Gastrocnemius medialis (tissue), 4 donors: ENCODE measurements around the gene LGALS9.
"Not testable (repeated sequence)": the region's sequence is repeated elsewhere in the genome, so short reads cannot be mapped to it uniquely, and the experiment has no call there.

Experiments used
- POLR2A ChIP-seq, 2 donors: fragments of 450-650 bp; IDR thresholded peaks; one replicate each; pipeline ENCODE4 v1.6.1; 2017; ENCODE audit warnings: antibody characterized with exemption in 2 of 2, mild to moderate bottlenecking in 2 of 2, moderate library complexity in 2 of 2
- TF ChIP-seq, protein P1 (sequence below), 5 experiments: fragments of 450-650 bp in 3 of 5; fragments of 200-600 bp in 2 of 5; sonication (generic) in 2 of 5; IDR thresholded peaks in 4 of 5; conservative IDR thresholded peaks in 1 of 5; 1 replicate in 4 of 5; 2 replicates in 1 of 5; pipeline ENCODE4 v1.5.1; 2016 to 2019; ENCODE audit warnings: antibody characterized with exemption in 5 of 5, mild to moderate bottlenecking in 3 of 5, moderate library complexity in 3 of 5

DNA sequence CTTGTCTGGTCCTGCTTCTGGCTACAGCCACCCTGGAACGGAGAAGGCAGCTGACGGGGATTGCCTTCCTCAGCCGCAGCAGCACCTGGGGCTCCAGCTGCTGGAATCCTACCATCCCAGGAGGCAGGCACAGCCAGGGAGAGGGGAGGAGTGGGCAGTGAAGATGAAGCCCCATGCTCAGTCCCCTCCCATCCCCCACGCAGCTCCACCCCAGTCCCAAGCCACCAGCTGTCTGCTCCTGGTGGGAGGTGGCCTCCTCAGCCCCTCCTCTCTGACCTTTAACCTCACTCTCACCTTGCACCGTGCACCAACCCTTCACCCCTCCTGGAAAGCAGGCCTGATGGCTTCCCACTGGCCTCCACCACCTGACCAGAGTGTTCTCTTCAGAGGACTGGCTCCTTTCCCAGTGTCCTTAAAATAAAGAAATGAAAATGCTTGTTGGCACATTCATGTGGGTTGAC, 18.2 kb downstream of the LGALS9 start:
- not testable (repeated sequence) for TF ChIP-seq POLR2A (IDR thresholded peaks at IDR 0.05)
- TF ChIP-seq, protein P1, sequence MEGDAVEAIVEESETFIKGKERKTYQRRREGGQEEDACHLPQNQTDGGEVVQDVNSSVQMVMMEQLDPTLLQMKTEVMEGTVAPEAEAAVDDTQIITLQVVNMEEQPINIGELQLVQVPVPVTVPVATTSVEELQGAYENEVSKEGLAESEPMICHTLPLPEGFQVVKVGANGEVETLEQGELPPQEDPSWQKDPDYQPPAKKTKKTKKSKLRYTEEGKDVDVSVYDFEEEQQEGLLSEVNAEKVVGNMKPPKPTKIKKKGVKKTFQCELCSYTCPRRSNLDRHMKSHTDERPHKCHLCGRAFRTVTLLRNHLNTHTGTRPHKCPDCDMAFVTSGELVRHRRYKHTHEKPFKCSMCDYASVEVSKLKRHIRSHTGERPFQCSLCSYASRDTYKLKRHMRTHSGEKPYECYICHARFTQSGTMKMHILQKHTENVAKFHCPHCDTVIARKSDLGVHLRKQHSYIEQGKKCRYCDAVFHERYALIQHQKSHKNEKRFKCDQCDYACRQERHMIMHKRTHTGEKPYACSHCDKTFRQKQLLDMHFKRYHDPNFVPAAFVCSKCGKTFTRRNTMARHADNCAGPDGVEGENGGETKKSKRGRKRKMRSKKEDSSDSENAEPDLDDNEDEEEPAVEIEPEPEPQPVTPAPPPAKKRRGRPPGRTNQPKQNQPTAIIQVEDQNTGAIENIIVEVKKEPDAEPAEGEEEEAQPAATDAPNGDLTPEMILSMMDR (IDR thresholded peaks at IDR 0.05 in 4 of 5, conservative IDR thresholded peaks at IDR 0.05 in 1 of 5) = not testable (repeated sequence)
